Non-pigmented ciliary epithelial cell (primary cell): Measurements from ENCODE around the gene HGFAC.

Source experiments
- DNase-seq: peaks from one replicate; pipeline ENCODE4 v3.0.0-alpha.2; 2010; ENCODE audit warnings: low read depth

The HGFAC gene

DNA sequence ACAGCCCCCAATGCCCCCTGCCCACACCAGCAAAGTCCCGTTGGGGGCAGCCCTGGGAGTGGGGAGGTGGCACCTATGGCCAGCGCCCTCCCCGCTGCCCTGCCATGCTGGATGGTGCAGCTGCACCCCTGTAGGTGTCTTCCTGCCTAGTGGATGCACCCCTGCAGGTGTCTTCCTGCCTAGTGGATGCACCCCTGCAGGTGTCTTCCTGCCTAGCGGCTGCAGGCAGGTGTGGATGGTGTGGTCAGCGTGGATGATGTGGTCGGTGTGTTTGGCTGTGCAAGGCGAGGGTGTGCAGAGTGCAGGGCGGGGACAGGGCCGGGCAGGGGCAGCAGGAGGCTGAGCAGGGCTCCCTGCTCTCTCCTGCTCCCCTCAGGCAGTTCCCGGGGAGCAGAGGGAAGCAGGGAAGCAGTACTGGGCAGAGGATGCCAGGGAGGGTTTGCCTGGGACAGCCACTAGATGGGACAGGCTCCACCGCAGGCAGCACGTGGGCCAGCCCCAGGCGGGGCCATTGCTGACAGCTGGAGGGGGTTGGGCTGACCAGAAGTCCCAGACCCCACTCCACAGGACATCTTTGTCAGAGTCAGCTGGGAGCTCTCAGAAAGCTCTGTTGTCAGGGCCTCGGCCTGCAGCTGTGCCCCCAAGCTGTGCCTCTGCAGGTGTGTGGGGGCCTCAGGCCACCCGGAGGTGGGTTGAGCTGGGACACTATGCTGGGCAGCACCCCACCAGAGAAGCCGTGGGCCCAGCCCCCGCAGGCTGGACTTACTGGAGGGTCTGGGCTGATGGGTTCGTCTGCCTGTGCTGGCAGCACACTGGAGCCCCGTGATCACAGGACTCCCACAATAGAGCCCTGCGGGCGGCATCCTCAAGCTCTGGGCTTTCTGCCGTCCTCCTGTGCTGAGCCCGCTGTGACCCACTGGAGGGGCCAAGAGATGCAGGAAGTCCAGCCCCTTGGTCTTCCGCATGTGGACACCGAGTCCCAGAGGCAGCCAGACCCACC, 45.1 kb downstream of the HGFAC start:
- DNase-seq, result no peak

DNA sequence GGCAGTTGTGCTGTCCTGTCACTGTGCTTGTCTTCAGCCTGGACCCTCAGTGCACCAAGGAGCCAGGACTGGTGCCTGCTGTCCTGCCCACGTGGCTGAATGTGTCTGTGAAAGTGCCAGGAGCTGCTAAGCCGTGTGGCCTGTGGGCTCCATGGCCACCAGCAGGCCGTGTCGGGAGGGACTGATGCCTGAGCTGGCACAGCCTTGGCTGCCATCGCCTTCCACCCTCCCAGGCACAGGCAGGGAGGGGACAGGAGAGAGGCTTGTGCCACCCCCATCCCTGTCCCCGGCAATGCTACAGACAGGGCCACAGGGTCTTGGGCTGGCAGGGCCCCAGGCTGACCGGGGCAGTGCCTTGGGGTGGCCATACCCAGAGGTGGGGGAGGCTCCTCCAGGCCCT, 46.1 kb downstream of the HGFAC start:
- DNase-seq, result no peak

DNA sequence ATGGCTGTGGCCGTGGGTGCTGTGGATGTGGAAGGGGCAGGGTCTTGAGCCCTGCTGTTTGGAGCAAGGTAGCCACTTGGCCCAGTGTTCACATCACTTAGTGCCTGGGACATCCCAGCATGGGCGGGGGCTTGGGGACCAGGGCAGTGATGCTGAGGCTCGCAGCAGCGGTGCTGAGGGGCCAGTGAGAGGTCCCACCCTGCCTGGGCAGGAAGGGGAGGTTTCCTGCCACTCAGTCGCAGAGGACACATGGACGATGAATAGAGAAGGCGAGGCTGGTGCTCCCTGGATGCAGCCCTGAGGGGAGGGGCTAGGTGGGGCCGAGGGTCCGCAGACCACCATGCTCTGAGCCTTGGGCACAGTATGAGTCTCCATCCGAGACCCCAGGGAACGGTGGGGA, 47.1 kb downstream of the HGFAC start:
- no peak for DNase-seq

DNA sequence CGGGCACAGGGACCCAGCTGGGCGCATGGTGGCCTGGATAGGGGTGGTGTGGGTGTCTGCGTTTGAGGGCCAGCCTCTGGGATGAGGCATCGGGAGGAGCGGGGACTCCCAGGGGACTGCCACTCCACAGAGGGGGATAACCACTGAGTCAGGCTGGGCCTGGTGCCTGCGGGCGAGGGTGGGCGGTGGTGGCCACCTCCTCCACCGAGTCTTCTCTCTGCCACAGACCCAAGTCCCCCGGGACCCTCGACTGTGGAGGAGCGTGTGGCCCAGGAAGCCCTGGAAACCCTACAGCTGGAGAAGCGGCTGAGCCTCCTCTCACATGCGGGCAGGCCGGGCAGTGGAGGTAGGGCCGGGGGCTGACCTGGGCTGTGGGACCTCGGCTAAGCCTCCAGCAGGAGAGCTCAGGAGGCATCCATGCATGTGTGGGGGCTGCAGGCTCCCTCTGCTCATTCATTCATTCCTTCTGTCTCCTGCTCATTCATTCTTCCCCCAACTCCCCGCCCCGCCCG, 47.7 kb downstream of the HGFAC start:
- DNase-seq, result no peak

DNA sequence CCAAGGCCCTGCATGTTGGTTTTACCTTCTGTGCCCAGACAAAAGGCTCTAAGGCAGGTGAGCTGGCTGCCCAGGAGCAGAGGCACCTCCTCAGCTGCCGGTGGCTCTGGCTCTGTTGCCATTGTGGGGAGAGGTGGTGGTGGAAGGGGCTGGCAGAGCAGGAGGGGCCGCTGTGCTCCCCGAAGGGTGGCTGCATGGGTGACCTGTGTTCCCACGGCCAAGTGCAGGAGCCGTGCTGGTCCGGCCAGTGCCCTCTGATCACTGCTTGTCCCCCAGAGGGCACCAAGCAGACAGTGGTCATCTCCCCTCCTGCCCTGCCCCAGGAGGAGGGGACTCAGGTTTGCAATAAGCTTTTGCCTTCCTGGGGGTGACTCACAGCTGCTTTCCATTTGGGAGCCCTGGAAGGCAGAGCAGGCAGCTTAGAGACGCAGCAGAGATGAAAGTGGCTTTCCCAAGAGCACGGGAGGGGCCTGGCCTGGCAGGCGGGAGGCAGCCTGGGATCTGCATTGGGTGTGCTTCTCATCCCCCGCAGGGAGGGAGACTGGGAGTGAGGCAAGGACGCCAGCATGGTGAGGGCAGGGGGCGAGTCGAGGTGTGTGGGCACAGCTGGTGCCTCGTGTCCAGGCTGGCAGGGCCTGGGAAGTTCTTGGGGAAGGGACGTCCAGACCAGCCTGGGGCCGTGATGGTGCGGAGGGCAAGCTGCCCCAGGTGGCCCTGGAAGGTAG, 50.1 kb downstream of the HGFAC start:
- DNase-seq, result peak; percentile 1

DNA sequence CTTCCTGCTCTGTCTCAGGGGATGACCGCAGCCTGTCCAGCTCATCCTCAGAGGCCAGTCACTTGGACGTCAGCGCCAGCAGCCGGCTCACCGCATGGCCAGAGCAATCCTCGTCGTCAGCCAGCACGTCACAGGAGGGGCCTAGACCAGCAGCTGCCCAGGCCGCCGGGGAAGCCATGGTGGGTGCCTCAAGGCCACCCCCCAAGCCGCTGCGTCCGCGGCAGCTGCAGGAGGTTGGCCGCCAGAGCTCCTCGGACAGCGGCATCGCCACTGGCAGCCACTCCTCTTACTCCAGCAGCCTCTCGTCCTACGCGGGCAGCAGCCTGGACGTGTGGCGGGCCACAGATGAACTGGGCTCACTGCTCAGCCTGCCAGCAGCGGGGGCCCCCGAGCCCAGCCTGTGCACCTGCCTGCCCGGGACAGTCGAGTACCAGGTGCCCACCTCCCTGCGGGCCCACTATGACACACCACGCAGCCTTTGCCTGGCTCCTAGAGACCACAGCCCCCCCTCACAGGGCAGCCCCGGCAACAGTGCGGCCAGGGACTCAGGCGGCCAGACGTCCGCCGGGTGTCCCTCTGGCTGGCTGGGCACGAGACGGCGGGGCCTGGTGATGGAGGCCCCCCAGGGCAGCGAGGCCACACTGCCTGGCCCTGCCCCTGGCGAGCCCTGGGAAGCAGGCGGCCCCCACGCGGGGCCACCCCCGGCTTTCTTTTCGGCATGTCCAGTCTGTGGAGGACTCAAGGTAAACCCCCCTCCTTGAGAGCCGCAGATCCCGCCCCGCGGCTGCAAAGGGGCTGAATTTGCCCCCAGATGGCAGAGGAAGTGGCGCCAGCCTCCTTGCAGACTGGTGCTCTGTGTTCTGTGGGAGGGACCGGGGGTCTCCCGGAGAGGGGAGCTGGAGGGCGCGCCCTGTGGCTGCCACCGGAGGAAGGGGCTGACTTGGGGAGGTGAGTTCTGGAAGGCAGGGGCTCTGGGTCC, 51.3 kb downstream of the HGFAC start:
- DNase-seq, result no peak

DNA sequence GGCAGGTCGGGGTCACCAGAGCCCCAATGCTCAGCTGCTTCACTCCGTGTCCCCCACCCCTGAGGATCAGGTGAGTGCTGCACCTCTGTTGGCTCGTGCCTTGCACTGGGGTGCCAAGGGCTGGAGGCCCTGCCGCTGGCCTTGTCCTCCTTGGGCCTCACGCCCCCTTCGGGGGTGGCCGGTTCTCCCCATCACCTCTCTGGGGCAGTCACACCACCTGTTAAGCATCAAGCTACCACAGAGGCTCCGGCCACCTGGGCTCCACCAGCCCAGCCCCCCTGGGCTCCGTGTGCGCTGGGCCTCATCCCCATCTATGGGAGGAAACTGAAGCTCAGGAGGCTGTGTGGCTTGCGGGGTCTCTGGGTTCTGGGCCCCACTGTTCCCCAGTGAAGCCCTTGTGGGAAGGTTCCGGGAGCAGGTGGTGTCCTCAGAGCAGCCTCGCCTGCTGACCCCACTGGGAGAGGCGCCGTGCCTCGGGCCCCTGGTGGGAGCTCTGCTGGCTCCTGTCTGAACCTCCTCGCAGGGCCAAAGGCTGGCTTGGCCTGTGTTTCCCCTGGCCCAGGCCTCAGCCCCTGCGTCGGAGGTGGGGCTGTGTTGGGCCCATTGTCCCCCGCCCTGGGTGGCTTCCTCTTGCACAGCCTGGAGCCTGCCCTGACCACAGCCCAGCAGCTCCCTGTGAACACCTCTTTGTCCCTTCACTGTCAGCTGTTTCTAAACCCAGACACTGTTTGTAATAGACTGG, 52.1 kb downstream of the HGFAC start:
- no peak for DNase-seq

DNA sequence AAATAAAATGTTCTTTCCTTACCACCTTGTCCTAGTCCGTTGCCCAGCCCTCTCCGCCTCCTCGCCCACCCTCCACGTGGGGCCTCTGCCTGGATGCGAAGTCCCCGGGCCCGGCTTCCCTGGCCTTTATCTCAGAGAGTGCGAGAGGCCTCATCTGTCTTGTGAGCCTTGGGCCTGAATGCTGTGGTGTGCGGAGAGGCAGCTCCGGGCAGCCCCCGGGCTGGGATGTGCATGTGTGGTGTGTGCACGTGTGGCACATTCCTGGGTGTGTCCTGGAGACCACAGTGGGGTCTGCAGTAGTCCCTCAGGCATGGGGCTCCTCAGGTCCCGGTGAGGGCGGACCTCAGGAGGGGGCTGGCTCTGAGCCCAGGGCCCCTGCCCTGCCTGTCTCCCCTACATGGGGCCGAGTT, 52.7 kb downstream of the HGFAC start:
- no peak for DNase-seq

DNA sequence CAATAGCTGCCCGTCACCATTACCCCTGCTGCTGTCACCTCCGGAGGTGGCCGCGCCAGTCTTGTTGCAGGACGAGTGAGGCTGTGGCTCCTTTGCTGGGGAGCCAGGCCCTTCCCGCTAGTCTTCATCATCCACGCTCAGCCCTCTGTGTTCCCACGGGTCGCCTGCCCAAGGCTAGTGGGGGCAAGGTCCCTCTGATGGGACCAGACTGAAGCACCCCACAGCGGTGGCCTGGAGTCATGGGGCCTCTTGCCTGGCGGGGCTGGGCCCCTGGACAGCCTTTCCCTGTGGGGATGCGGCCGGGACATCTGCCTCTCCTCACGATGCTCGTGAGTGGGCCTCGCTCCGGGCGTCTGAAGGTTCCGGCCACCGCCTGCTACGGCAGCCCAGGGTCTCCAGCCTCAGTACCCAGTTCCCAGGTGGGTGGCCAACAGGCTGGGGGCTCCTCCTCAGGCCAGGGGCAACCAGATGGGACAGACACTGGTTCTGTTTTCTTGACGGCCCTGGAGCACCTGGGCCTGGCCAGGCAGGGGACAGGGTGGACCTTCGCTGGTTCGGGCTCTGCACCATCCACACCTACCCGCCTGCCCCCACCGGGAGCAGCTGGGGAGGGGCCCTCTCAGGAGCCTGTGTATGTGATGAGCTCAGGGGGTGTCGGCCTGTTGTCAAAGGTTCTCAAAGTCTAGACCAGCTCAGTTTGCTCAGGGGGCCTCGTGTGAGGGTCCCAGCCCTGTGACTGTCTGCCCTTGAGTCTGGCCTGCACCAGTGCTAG, 53.6 kb downstream of the HGFAC start:
- DNase-seq, result no peak

DNA sequence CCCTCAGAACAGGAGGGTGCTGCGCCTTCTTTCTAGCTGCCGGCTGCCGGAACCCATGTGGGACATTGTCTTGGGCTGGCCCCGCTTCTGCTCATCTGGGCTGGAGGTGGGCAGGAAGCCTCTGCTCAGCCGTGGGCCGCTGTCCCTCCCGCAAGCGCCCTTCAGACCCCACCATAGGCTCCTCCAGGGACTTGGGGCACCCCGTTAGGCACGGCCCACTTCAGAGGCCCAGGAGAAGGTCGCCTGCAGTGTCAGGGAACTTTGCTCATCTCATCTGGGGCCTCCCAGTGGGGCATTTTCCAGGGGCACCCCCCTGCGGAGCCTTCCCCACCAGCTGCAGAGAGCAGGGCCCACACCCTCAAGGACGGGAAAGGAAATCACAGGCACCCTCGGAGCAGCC, 54.3 kb downstream of the HGFAC start:
- DNase-seq, result no peak

DNA sequence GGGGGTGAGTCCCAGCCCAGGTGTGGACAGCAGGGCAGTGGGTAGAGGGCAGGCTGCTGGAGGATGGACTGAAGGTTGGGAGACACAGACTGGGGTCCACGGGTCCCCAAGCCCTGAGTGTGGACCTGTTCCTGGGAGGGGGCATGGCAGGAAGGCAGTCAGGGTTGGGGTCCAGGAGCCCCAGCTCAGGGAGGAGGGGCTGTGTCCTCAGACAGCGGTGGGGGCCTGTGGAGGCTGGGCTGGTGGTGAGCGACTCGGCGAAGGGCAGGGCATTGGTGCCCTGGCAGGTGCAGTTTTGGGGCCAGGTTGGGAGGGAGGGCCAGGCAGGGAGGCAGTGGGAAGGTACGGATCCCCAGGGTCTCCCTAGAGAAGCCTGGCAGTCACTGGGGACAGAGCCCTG, 55.3 kb downstream of the HGFAC start:
- DNase-seq, result no peak

DNA sequence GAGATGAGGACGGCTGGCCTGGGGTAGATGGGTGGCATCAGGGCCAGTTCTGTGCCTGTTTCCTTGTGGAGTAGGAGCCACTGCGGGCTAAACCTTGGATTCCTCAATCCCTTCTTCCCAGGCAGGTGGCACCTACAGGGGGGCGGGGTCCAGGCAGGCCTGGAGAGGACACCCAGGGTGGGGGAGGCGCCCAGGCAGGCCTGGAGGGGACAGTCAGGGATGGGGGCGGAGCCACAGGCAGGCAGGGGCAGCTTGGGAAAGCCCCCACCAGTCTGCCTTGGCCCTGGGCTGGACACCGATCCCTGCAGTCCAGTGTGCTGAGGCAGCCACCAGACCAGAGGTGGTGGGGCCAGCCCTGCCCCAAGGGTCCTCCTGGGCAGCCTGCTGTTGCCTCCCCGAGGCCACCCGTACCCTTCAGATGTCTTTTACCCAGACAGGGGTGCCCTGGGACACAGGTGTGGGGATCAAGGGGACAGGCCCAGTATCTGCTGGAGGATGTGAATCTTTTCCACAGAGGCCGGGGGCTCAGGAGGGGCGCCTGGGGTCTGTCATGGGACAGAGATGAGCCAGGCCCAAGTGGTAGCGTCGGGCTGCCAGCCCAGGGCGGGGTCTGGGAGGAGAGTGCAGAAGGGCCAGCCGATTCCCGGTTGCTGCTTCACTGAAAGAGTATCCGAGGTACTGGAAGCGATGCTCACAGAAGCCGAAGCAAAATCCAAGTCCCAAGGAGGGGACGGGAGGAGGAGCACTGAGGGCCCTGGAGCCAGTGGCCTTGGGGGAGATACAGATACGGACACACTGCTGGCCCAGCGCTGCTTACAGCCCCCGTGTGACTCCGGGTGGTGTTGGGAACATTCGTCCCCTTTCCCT, 56.0 kb downstream of the HGFAC start:
- DNase-seq, result no peak

DNA sequence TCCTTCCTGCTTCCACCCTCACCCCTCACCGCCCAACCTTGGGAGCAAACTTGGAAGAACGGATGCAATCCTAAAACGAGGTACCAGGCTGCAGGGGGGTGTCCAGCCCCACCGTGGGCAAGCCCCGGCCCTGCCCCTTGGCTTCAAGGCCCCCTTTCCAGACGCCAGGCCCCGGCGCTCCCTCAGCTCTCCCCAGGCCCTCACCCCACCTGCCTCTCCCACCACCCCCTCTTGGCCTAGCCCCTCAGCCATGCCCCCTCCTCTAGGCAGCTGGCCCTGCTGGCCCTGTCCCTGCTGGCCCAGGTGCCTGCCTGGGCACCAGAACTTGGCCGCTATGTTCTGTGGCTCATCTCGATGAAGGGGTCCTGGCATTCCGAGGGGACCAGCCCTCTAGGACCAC, 56.6 kb downstream of the HGFAC start:
- DNase-seq, result no peak
